ENCODE measurements around the gene SLC1A1.

The SLC1A1 gene

DNA sequence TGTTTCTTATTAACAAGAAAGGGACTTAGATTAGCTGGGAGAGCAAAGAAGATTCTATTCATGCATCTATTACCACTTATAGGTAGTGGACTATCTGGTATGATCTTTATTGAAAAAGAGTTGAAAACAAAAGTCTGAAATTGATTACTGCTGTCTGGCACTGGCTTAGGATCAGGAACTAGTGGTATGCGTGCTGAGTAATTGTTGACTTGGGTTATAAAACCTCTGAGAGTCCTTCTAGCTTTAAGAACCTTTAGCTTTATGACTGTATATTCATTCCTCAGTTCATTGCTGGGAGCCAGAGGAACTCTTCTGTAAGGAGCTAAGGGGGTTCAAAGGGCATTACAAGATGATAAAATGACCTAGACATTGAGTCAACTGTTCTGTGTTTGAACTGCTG, 7.6 kb downstream of the SLC1A1 start:
- no peaks in the 10 kb centered on the region for H3K36me3 ChIP-seq (ENCODE audit: insufficient read depth)
- H4K20me1 ChIP-seq (ENCODE audit: insufficient read depth), result no peaks in the 10 kb centered on the region
- H3K4me1 ChIP-seq (ENCODE audit: low read depth, poor library complexity, severe bottlenecking), result no peaks in the 10 kb centered on the region
- H3K9ac ChIP-seq, result no peak overlapping the region
- no peak overlapping the region for H2AFZ ChIP-seq (ENCODE audit: low read depth)
- no peak overlapping the region for H3K27ac ChIP-seq
- no peak for TF ChIP-seq CTCF (conservative IDR thresholded peaks at IDR 0.05; ENCODE audit: low read depth, low read length)
- no peak overlapping the region for H3K4me3 ChIP-seq (IDR thresholded peaks at IDR 0.05; ENCODE audit: insufficient read depth, low read depth, low read length)
- H3K4me2 ChIP-seq, result no peak overlapping the region
- no peaks in the 10 kb centered on the region for H3K27me3 ChIP-seq (ENCODE audit: insufficient read depth, low read depth)
- no peaks in the 10 kb centered on the region for H3K79me2 ChIP-seq (ENCODE audit: insufficient read depth, low read depth)

- Histone ChIP-seq H4K20me1 (ENCODE audit: insufficient read depth) (no peaks in the 10 kb centered on the region), H2AFZ (ENCODE audit: low read depth) (no peak overlapping the region), H3K27me3 (ENCODE audit: insufficient read depth, low read depth) (no peaks in the 10 kb centered on the region), H3K36me3 (ENCODE audit: insufficient read depth) (no peaks in the 10 kb centered on the region), H3K4me1 (ENCODE audit: low read depth, poor library complexity, severe bottlenecking) (no peaks in the 10 kb centered on the region), H3K79me2 (ENCODE audit: insufficient read depth, low read depth) (no peaks in the 10 kb centered on the region), H3K4me3 (IDR thresholded peaks at IDR 0.05; ENCODE audit: insufficient read depth, low read depth, low read length) (no peak overlapping the region), H3K9ac (no peak overlapping the region), H3K4me2 (no peak overlapping the region), H3K27ac (no peak overlapping the region)
- no peak for TF ChIP-seq CTCF (conservative IDR thresholded peaks at IDR 0.05; ENCODE audit: low read depth, low read length)
These were observed 9.6 kb downstream of the SLC1A1 start for GRCh38 chr9:4499917-4500316.

- no peaks in the 10 kb centered on the region for H3K4me1 ChIP-seq (ENCODE audit: low read depth, poor library complexity, severe bottlenecking)
- H3K36me3 ChIP-seq (ENCODE audit: insufficient read depth), result no peaks in the 10 kb centered on the region
- H3K27me3 ChIP-seq (ENCODE audit: insufficient read depth, low read depth), result no peaks in the 10 kb centered on the region
- H3K9ac ChIP-seq, result no peak overlapping the region
- no peaks in the 10 kb centered on the region for H3K79me2 ChIP-seq (ENCODE audit: insufficient read depth, low read depth)
- H2AFZ ChIP-seq (ENCODE audit: low read depth), result no peak overlapping the region
- no peak for TF ChIP-seq CTCF (conservative IDR thresholded peaks at IDR 0.05; ENCODE audit: low read depth, low read length)
- no peaks in the 10 kb centered on the region for H4K20me1 ChIP-seq (ENCODE audit: insufficient read depth)
- H3K4me2 ChIP-seq, result no peak overlapping the region
- H3K4me3 ChIP-seq (IDR thresholded peaks at IDR 0.05; ENCODE audit: insufficient read depth, low read depth, low read length), result no peak overlapping the region
- no peak overlapping the region for H3K27ac ChIP-seq
These were observed 10.9 kb downstream of the SLC1A1 start for GRCh38 chr9:4501147-4501507.

DNA sequence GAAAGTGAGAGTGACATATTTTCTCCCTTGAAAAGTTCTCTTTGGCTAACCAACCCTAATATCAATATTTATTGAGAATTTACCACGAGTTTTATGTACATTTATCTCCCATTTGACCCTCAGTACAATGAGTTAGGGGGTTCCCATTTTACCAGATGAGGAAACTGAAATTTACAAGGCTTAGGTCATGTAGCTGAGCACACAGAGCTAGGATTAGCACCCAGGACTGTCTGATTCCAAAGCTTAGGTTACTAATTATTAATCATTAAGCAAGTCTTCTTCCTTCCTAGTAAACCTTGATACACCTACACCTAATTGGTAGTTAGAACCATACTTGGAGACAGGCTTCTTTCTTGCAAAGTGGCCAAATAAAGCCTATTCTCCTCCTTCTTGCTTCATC, 12.2 kb downstream of the SLC1A1 start:
- no peaks in the 10 kb centered on the region for H3K4me1 ChIP-seq (ENCODE audit: low read depth, poor library complexity, severe bottlenecking)
- H3K27ac ChIP-seq, result no peak overlapping the region
- H3K4me2 ChIP-seq, result no peak overlapping the region
- H3K79me2 ChIP-seq (ENCODE audit: insufficient read depth, low read depth), result no peaks in the 10 kb centered on the region
- no peak overlapping the region for H3K4me3 ChIP-seq (IDR thresholded peaks at IDR 0.05; ENCODE audit: insufficient read depth, low read depth, low read length)
- H2AFZ ChIP-seq (ENCODE audit: low read depth), result no peak overlapping the region
- no peaks in the 10 kb centered on the region for H3K36me3 ChIP-seq (ENCODE audit: insufficient read depth)
- no peak for TF ChIP-seq CTCF (conservative IDR thresholded peaks at IDR 0.05; ENCODE audit: low read depth, low read length)
- H3K9ac ChIP-seq, result no peak overlapping the region
- H4K20me1 ChIP-seq (ENCODE audit: insufficient read depth), result no peaks in the 10 kb centered on the region
- no peaks in the 10 kb centered on the region for H3K27me3 ChIP-seq (ENCODE audit: insufficient read depth, low read depth)

DNA sequence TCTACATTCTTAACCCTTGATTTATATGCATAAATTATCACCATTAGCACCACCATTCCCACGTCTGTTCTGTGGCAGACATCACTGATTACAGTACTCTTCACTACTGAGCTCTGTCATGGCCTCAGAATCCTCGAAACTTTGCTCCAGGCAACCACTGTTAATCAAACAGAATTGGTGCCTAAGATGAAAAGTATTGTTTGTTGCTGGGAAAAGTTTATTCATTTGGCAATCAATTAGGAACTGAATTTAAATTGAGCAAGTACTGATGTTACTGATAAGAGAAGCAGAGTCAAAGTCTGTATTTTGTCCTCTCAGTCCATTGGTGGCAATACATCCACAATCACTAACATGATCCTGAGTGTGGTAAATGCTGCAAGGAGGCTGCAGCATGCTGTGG, 12.8 kb downstream of the SLC1A1 start:
- no peak overlapping the region for H3K4me3 ChIP-seq (IDR thresholded peaks at IDR 0.05; ENCODE audit: insufficient read depth, low read depth, low read length)
- H4K20me1 ChIP-seq (ENCODE audit: insufficient read depth), result no peaks in the 10 kb centered on the region
- TF ChIP-seq CTCF (conservative IDR thresholded peaks at IDR 0.05; ENCODE audit: low read depth, low read length), result no peak
- H3K9ac ChIP-seq, result no peak overlapping the region
- H3K27ac ChIP-seq, result no peak overlapping the region
- no peaks in the 10 kb centered on the region for H3K27me3 ChIP-seq (ENCODE audit: insufficient read depth, low read depth)
- no peaks in the 10 kb centered on the region for H3K36me3 ChIP-seq (ENCODE audit: insufficient read depth)
- H3K79me2 ChIP-seq (ENCODE audit: insufficient read depth, low read depth), result no peaks in the 10 kb centered on the region
- no peaks in the 10 kb centered on the region for H3K4me1 ChIP-seq (ENCODE audit: low read depth, poor library complexity, severe bottlenecking)
- no peak overlapping the region for H3K4me2 ChIP-seq
- H2AFZ ChIP-seq (ENCODE audit: low read depth), result no peak overlapping the region

All from KMS-11 (cell line).